ENCODE results near the gene LIPC.

GRCh38 chr15:58517252-58517681, 85.5 kb downstream of the LIPC start:
- TF ChIP-seq CTCF (IDR thresholded peaks at IDR 0.05 in 4 of 5, conservative IDR thresholded peaks at IDR 0.05 in 1 of 5): no peak
- TF ChIP-seq POLR2A (IDR thresholded peaks at IDR 0.05): no peak
